ENCODE data around the gene METRNL. TPM values are rescaled to one million over a fixed set of nuclear protein-coding genes. Genes with fewer than 3 reads are reported as not detected.

The METRNL gene
- total RNA-seq, 1 donor from 2014 or later = 50.8 TPM

DNA sequence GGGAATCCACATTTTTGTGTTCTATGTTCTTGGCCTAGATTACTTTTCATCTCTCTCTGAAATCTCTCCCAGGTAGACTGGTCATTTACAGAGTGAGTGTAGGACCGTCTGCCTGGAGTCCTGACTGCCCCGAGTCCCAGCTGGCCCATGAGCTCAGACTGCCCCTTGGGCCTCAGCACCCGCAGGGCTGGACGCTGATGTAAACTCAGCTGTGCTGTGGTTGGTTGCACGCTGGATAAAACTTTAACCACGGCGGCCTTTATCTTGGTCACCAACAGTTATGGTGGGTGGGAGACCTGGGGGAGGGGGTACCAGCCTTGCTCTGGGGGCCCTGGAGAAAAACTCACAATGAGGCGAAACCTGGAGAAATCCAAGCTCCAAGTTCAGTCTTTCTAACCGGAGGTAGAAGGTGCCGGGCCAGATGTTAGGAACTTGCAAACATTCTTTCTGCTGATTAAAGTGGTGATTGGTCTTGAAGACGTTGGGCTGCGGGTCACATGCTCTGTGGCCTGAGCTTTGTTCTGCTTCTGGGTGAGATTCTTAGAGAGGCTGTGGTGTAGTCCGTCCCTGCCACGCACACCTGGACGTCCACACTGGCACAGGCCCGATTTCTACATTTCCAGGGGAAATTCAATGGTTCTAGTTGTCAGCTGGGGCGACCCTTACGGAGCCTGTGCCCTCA lies 6.9 kb downstream of the METRNL start:
- Histone ChIP-seq H3K36me3 (ENCODE audit: control insufficient read depth, insufficient read depth, low read length) (no peaks in the 10 kb centered on the region), H3K4me3 (ENCODE audit: low read depth, low read length) (no peak overlapping the region), H3K27me3 (ENCODE audit: control insufficient read depth, insufficient read depth, low read length) (peaks cover 2% of the 10 kb centered on the region)
- DNase-seq (ENCODE audit: low read depth) (no peak), FAIRE-seq (no peak)
- TF ChIP-seq, protein P1, sequence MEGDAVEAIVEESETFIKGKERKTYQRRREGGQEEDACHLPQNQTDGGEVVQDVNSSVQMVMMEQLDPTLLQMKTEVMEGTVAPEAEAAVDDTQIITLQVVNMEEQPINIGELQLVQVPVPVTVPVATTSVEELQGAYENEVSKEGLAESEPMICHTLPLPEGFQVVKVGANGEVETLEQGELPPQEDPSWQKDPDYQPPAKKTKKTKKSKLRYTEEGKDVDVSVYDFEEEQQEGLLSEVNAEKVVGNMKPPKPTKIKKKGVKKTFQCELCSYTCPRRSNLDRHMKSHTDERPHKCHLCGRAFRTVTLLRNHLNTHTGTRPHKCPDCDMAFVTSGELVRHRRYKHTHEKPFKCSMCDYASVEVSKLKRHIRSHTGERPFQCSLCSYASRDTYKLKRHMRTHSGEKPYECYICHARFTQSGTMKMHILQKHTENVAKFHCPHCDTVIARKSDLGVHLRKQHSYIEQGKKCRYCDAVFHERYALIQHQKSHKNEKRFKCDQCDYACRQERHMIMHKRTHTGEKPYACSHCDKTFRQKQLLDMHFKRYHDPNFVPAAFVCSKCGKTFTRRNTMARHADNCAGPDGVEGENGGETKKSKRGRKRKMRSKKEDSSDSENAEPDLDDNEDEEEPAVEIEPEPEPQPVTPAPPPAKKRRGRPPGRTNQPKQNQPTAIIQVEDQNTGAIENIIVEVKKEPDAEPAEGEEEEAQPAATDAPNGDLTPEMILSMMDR (IDR thresholded peaks at IDR 0.05; ENCODE audit: insufficient read depth, low read length, severe bottlenecking) = no peak

DNA sequence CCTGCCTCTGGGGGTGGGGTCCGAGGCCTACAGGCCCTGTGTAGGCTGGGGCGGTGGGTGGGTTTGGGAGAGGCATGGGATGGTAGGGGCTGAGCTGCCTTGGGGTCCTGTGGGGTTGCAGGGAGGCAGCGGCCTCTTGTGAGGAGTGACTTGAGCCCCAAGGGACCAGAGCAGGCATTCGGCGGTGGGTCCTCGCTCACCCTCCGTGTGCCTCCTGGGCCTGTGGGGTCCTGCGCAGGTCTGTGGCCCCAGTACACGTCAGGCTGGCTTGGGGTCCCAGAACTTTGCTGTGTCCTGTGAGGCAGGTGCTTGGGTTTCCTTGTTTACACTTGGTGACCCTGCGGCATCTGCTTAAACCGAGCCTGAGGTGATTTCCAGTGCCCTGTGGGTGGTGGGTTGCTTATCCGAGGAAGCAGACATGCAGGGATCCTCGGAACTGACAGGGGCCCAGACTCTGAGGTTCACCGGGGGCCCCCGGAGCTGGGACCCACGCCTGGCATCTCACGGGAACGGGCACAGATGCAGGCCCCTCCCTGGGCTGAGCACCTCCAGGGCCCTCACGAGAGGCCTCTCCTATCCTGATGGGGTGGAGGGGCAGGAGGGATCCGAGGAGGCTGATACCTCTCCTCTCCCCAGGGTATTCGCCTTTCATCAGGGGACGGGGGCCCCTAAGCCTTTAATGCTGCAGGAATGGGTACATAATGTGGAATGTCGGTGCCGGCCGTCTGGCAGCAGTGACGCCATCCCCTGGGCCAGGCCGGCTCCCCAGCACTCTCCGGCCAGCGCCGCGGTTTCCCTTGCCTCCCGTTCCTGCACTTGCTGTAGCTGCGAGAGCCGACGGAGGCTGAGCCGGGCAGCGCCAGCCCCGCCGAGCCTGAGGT lies 7.7 kb downstream of the METRNL start:
- TF ChIP-seq, protein P1 (IDR thresholded peaks at IDR 0.05; ENCODE audit: insufficient read depth, low read length, severe bottlenecking) = no peak

DNA sequence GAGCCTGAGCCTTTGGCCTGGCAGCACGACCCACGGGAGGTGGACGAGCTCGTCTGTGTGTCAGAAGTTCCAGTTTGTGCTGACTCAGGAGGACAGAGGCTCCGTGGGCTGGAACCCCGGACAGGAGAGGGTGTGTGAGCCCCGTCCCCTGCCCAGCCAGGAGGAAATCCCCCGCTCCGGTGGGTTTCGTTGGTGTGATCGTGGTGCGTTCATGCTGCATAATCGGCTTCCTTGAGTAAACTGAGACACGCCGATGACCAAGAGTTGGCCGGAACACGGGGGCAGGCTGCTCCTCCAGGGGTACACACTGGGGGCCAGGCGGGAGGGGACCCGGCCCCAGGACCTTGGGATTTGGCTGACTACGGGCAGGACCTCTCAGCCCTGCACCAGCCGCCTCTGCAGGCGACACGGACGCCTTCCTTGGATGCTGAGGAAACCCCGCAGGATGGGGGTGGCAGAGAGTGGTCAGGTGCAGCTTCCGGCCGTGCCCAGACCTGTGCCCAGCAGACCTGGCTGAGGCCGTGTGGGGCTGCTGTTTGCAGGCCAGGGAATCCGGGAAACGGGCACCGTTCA lies 8.5 kb downstream of the METRNL start:
- TF ChIP-seq, protein P1 (IDR thresholded peaks at IDR 0.05; ENCODE audit: insufficient read depth, low read length, severe bottlenecking) = no peak
- DNase-seq (ENCODE audit: low read depth) = no peak
- FAIRE-seq = no peak
- H3K27me3 ChIP-seq (ENCODE audit: control insufficient read depth, insufficient read depth, low read length) = no peaks in the 10 kb centered on the region
- H3K36me3 ChIP-seq (ENCODE audit: control insufficient read depth, insufficient read depth, low read length) = no peaks in the 10 kb centered on the region
- no peak overlapping the region for H3K4me3 ChIP-seq (ENCODE audit: low read depth, low read length)

More for the DNA sequence above, 7.7 kb downstream of the METRNL start:
- no peak for DNase-seq (ENCODE audit: low read depth)
- no peaks in the 10 kb centered on the region for H3K36me3 ChIP-seq (ENCODE audit: control insufficient read depth, insufficient read depth, low read length)
- FAIRE-seq = no peak
- no peaks in the 10 kb centered on the region for H3K27me3 ChIP-seq (ENCODE audit: control insufficient read depth, insufficient read depth, low read length)
- no peak overlapping the region for H3K4me3 ChIP-seq (ENCODE audit: low read depth, low read length)

DNA sequence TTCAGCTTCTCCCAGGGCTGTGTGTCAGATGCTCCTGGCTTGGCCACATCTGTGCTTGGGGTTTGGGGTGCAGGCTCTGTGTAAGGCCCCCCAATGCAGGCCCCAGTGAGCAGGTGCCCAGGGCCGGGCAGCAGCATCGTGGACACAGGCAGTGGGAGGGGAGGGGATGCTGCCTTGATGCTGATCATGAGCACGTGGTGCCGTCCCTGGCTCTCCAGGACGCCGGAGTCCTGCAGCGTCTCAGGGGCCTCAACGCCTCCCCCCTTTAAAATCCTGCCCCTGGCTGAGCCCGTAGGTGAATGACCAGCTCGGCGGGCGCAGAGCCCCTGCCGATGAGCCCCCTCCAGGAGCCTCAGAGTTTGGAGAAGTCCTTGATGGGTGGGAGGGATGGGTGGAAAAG lies 9.0 kb downstream of the METRNL start:
- H3K36me3 ChIP-seq (ENCODE audit: control insufficient read depth, insufficient read depth, low read length) = no peaks in the 10 kb centered on the region
- FAIRE-seq (no peak), DNase-seq (ENCODE audit: low read depth) (no peak)
- H3K4me3 ChIP-seq (ENCODE audit: low read depth, low read length) = no peak overlapping the region
- no peaks in the 10 kb centered on the region for H3K27me3 ChIP-seq (ENCODE audit: control insufficient read depth, insufficient read depth, low read length)
- TF ChIP-seq, protein P1 (IDR thresholded peaks at IDR 0.05; ENCODE audit: insufficient read depth, low read length, severe bottlenecking) = no peak

DNA sequence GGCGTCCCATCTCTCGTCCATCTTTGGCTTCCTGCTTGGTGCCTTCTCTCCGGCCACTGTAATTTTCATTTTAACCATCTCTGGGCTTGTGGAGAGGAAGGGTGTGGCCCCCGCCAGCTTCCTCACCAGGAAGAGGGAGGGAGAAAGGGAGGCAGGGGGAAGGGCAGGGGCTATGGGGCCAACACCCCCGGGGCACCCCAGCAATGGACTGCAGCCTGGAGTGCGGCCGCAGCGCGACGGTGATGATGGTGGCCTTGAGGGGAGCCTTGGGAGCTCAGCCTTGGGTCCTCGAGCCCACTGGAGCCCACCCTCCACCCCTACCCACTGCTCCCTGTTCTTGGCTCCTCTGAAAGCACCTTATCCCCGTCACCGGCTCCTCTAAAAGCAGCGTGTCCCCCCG lies 9.5 kb downstream of the METRNL start:
- FAIRE-seq = no peak
- DNase-seq (ENCODE audit: low read depth) = no peak
- H3K4me3 ChIP-seq (ENCODE audit: low read depth, low read length) = no peak overlapping the region
- TF ChIP-seq, protein P1 (IDR thresholded peaks at IDR 0.05; ENCODE audit: insufficient read depth, low read length, severe bottlenecking) = no peak
- H3K36me3 ChIP-seq (ENCODE audit: control insufficient read depth, insufficient read depth, low read length) = peaks cover 2% of the 10 kb centered on the region
- no peaks in the 10 kb centered on the region for H3K27me3 ChIP-seq (ENCODE audit: control insufficient read depth, insufficient read depth, low read length)
